ENCODE data around the gene STK11IP.
"Not testable (repeated sequence)": the region's sequence is repeated elsewhere in the genome, so short reads cannot be mapped to it uniquely, and the experiment has no call there.

The STK11IP gene

GRCh38 chr2:219636941-219637841 lies 39.5 kb downstream of the STK11IP start:
- DNase-seq = no peak

GRCh38 chr2:219637842-219638185 lies 40.2 kb downstream of the STK11IP start:
- no peak for DNase-seq

GRCh38 chr2:219638217-219638947 lies 40.7 kb downstream of the STK11IP start:
- no peak for DNase-seq

- no peak for DNase-seq
These were observed 41.5 kb downstream of the STK11IP start for GRCh38 chr2:219638948-219639755.

- no peak for DNase-seq
These were observed 43.9 kb downstream of the STK11IP start for GRCh38 chr2:219641390-219642068.

GRCh38 chr2:219642069-219642454 lies 44.4 kb downstream of the STK11IP start:
- DNase-seq = no peak

GRCh38 chr2:219642465-219643083 lies 44.9 kb downstream of the STK11IP start:
- DNase-seq = peak; percentile 76

- no peak for DNase-seq
These were observed 45.4 kb downstream of the STK11IP start for GRCh38 chr2:219643084-219643473.

GRCh38 chr2:219643788-219644398 lies 46.2 kb downstream of the STK11IP start:
- no peak for DNase-seq

- no peak for DNase-seq
These were observed 47.3 kb downstream of the STK11IP start for GRCh38 chr2:219644801-219645480.

GRCh38 chr2:219645631-219646527 lies 48.2 kb downstream of the STK11IP start:
- DNase-seq = no peak

GRCh38 chr2:219648176-219648575 lies 50.5 kb downstream of the STK11IP start:
- DNase-seq = no peak

GRCh38 chr2:219648963-219649362 lies 51.3 kb downstream of the STK11IP start:
- DNase-seq = no peak

GRCh38 chr2:219650426-219651248 lies 53.0 kb downstream of the STK11IP start:
- no peak for DNase-seq

- DNase-seq = not testable (repeated sequence)
These were observed 54.0 kb downstream of the STK11IP start for GRCh38 chr2:219651656-219652055.

GRCh38 chr2:219656526-219656925 lies 58.9 kb downstream of the STK11IP start:
- no peak for DNase-seq

- no peak for DNase-seq
These were observed 60.7 kb downstream of the STK11IP start for GRCh38 chr2:219658196-219658846.

GRCh38 chr2:219658874-219659273 lies 61.2 kb downstream of the STK11IP start:
- DNase-seq = no peak
